Upper lobe of left lung (tissue), 6 donors: ENCODE measurements around the gene CAMK1. TPM values are rescaled to one million over a fixed set of nuclear protein-coding genes. Genes with fewer than 3 reads are reported as not detected.

Source experiments
- ATAC-seq, 2 donors: fragments of 200-7000 bp; cut with Tn5 transposase; one replicate each; pipeline ENCODE4 v1.9.1; 2022; ENCODE audit warnings: mild to moderate bottlenecking in 2 of 2, moderate library complexity in 2 of 2; ENCODE audit not compliant: low FRiP score in 2 of 2
- DNase-seq, 2 donors: peaks; one replicate each; pipeline ENCODE4 v3.0.0-alpha.2; 2019 to 2020
- H3K27ac ChIP-seq, 4 donors: fragments of 200-600 bp; sonication (generic); one replicate each; pipeline ENCODE4 v1.5.1; 2016 to 2019
- H3K27me3 ChIP-seq, 4 donors: fragments of 200-600 bp; sonication (generic); one replicate each; pipeline ENCODE4 v1.5.1; 2017 to 2019
- H3K36me3 ChIP-seq, 4 donors: fragments of 200-600 bp; sonication (generic); one replicate each; pipeline ENCODE4 v1.5.1; 2016 to 2019
- H3K4me1 ChIP-seq, 4 donors: fragments of 200-600 bp; sonication (generic); one replicate each; pipeline ENCODE4 v1.5.1; 2018 to 2019
- H3K4me3 ChIP-seq, 4 donors: fragments of 200-600 bp; sonication (generic); one replicate each; pipeline ENCODE4 v1.5.1; 2017 to 2019; ENCODE audit warnings: mild to moderate bottlenecking in 2 of 4, moderate library complexity in 1 of 4
- H3K9me3 ChIP-seq, 4 donors: fragments of 200-600 bp; sonication (generic); one replicate each; pipeline ENCODE4 v1.5.1; 2018 to 2019
- EP300 ChIP-seq, 4 donors: sonication (generic); formaldehyde crosslinking; IDR thresholded peaks; one replicate each; pipeline ENCODE4 v1.5.1; 2017; ENCODE audit warnings: antibody characterized with exemption in 4 of 4, control low read depth in 2 of 4
- POLR2A ChIP-seq, 4 donors: fragments of 450-650 bp; IDR thresholded peaks; one replicate each; pipeline ENCODE4 v1.5.1; 2016 to 2017; ENCODE audit warnings: antibody characterized with exemption in 4 of 4, mild to moderate bottlenecking in 2 of 4
- POLR2AphosphoS5 ChIP-seq, 2 donors: sonication (generic); formaldehyde crosslinking; IDR thresholded peaks; one replicate each; pipeline ENCODE4 v1.5.1; 2017; ENCODE audit warnings: antibody characterized with exemption in 2 of 2
- WGBS, 2 donors: methylation state at CpG; one replicate each; pipeline ENCODE4 v1.1.5; 2017 to 2018; 5-methylcytosine and 5-hydroxymethylcytosine counted together
- total RNA-seq, 6 donors: library from RNA; depleted of rRNA in 4 of 6; stranded (reverse); fragments of >200 nt in 4 of 6; gene quantifications; one replicate each; pipeline versions ENCODE4 v1.1.0 to v1.2.1, GENCODE V29; 2016 to 2021
- TF ChIP-seq, protein P1 (sequence below), 6 experiments: fragments of 450-650 bp in 4 of 6; fragments of 200-600 bp in 2 of 6; sonication (generic) in 2 of 6; IDR thresholded peaks; one replicate each; pipeline ENCODE4 v1.5.1; 2016 to 2019; ENCODE audit warnings: antibody characterized with exemption in 6 of 6
- donor health status: DM: no; HTN: no; CAD: no; lungs with moderate emphysema.
- donor health status: DM: no; HTN: yes; CAD: no; lungs with severe emphysema.

Gene CAMK1
- total RNA-seq, 6 donors from 2014 or later: 19.5 to 44.0 (median 27.6) TPM

DNA sequence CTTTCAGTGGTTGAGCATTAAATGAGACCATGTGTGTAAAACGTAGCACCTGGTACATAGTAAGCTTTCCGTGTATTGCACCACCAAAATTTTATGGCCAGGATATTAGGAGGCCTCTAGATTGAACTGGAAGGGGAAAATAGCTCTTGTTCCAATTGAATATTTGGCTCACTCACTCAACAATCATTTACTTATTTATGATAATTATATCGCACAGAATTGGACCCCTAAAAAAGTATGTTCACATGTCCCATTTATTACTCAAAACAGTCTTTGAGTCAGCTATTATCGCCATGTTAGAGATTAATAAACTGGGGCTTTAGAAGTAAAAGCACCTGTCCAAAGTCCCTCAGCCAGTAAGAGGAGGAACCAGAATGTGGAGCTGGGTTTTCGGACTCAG, 35.2 kb upstream of the CAMK1 start:
- DNase-seq (no peak), ATAC-seq (no peak)
- H3K27me3 ChIP-seq: no peaks in the 10 kb centered on the region
- H3K9me3 ChIP-seq: no peaks in the 10 kb centered on the region
- TF ChIP-seq POLR2A (IDR thresholded peaks at IDR 0.05): no peak
- TF ChIP-seq EP300 (IDR thresholded peaks at IDR 0.05): no peak
- TF ChIP-seq POLR2AphosphoS5 (IDR thresholded peaks at IDR 0.05): no peak
- TF ChIP-seq, protein P1, sequence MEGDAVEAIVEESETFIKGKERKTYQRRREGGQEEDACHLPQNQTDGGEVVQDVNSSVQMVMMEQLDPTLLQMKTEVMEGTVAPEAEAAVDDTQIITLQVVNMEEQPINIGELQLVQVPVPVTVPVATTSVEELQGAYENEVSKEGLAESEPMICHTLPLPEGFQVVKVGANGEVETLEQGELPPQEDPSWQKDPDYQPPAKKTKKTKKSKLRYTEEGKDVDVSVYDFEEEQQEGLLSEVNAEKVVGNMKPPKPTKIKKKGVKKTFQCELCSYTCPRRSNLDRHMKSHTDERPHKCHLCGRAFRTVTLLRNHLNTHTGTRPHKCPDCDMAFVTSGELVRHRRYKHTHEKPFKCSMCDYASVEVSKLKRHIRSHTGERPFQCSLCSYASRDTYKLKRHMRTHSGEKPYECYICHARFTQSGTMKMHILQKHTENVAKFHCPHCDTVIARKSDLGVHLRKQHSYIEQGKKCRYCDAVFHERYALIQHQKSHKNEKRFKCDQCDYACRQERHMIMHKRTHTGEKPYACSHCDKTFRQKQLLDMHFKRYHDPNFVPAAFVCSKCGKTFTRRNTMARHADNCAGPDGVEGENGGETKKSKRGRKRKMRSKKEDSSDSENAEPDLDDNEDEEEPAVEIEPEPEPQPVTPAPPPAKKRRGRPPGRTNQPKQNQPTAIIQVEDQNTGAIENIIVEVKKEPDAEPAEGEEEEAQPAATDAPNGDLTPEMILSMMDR (IDR thresholded peaks at IDR 0.05): no peak
- peaks cover 6 to 13% (median 8%) of the 10 kb centered on the region in 4 donors for H3K4me1 ChIP-seq
- 93 to 97% methylated on average over 5 of the region's 5 CpGs for WGBS, 2 donors
- peaks cover 50 to 77% (median 64%) of the 10 kb centered on the region in 4 donors for H3K36me3 ChIP-seq
- no peak overlapping the region for H3K27ac ChIP-seq
- no peak overlapping the region for H3K4me3 ChIP-seq

- DNase-seq: no peak
- Histone ChIP-seq H3K4me3 (no peak overlapping the region), H3K27me3 (no peaks in the 10 kb centered on the region), H3K4me1 (peaks cover 0 to under 1% (median 0%) of the 10 kb centered on the region in 4 donors), H3K27ac (no peak overlapping the region), H3K9me3 (no peaks in the 10 kb centered on the region), H3K36me3 (peaks cover 64 to 92% (median 79%) of the 10 kb centered on the region in 4 donors)
- 86 to 94% methylated on average over 1 of the region's 1 CpG for WGBS, 2 donors
- no peak for TF ChIP-seq EP300 (IDR thresholded peaks at IDR 0.05)
- TF ChIP-seq POLR2AphosphoS5 (IDR thresholded peaks at IDR 0.05): no peak
- TF ChIP-seq, protein P1 (IDR thresholded peaks at IDR 0.05): no peak
- TF ChIP-seq POLR2A (IDR thresholded peaks at IDR 0.05): no peak
- ATAC-seq: no peak
Observed at GRCh38 chr3:9803494-9803893, 33.7 kb upstream of the CAMK1 start.

DNA sequence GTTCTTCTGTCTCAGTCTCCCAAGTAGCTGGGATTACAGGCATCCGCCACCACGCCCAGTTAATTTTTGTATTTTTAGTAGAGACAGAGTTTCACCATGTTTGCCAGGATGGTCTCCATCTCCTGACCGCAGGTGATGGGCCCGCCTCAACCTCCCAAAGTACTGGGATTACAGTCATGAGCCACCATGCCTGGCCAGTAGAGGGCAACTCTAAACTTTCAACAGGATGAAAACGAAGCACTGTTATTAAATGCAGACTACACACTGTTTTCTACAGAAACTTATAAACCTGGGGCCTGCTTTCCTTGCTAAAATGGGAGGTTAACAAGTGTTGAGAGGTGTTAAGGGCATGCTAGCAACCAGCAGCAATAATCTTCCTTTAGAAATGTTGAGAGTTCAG, 30.8 kb upstream of the CAMK1 start:
- Histone ChIP-seq H3K27me3 (no peaks in the 10 kb centered on the region), H3K4me1 (peaks cover 0 to 13% (median 2%) of the 10 kb centered on the region in 4 donors), H3K4me3 (no peak overlapping the region), H3K27ac (no peak overlapping the region), H3K36me3 (peaks cover 64 to 85% (median 79%) of the 10 kb centered on the region in 4 donors), H3K9me3 (no peaks in the 10 kb centered on the region)
- no peak for DNase-seq
- WGBS, 2 donors: 79 to 87% methylated on average over 5 of the region's 5 CpGs
- TF ChIP-seq, protein P1 (IDR thresholded peaks at IDR 0.05): no peak
- TF ChIP-seq POLR2A (IDR thresholded peaks at IDR 0.05) (no peak), POLR2AphosphoS5 (IDR thresholded peaks at IDR 0.05) (no peak), EP300 (IDR thresholded peaks at IDR 0.05) (no peak)
- no peak for ATAC-seq

- H3K36me3 ChIP-seq: peaks cover 40 to 57% (median 51%) of the 10 kb centered on the region in 4 donors
- ATAC-seq: no peak
Observed at GRCh38 chr3:9797196-9797945, 27.6 kb upstream of the CAMK1 start.

More at GRCh38 chr3:9797196-9797945, 27.6 kb upstream of the CAMK1 start:
- H3K27ac ChIP-seq: no peak overlapping the region
- H3K27me3 ChIP-seq: no peaks in the 10 kb centered on the region
- no peaks in the 10 kb centered on the region for H3K9me3 ChIP-seq
- peaks cover 17 to 34% (median 21%) of the 10 kb centered on the region in 4 donors for H3K4me1 ChIP-seq
- H3K4me3 ChIP-seq: no peak overlapping the region
- no peak for DNase-seq
- WGBS, 2 donors: 92 to 96% methylated on average over 12 of the region's 12 CpGs
- TF ChIP-seq, protein P1 (IDR thresholded peaks at IDR 0.05): no peak
- TF ChIP-seq POLR2AphosphoS5 (IDR thresholded peaks at IDR 0.05) (no peak), POLR2A (IDR thresholded peaks at IDR 0.05) (no peak), EP300 (IDR thresholded peaks at IDR 0.05) (no peak)
